ENCODE data around the gene PTGER1. TPM values are rescaled to one million over a fixed set of nuclear protein-coding genes. Genes with fewer than 3 reads are reported as not detected.

The PTGER1 gene
- total RNA-seq, 1 donor from 2014 or later = 0.56 TPM

GRCh38 chr19:14477418-14478112 is 2.4 kb upstream of the PTGER1 start:
- Mint-ChIP-seq H3K9me3 (no peaks in the 10 kb centered on the region), H3K4me1 (ENCODE audit: unreplicated experiment) (peaks cover 17% of the 10 kb centered on the region), H3K4me3 (no peak overlapping the region), H3K27me3 (peaks cover 3% of the 10 kb centered on the region), H3K36me3 (peaks cover 7% of the 10 kb centered on the region), H3K27ac (peak overlapping the region; percentile 93)
- DNase-seq (ENCODE audit: extremely low spot score, unreplicated experiment) = no peak
- TF ChIP-seq, protein P1, sequence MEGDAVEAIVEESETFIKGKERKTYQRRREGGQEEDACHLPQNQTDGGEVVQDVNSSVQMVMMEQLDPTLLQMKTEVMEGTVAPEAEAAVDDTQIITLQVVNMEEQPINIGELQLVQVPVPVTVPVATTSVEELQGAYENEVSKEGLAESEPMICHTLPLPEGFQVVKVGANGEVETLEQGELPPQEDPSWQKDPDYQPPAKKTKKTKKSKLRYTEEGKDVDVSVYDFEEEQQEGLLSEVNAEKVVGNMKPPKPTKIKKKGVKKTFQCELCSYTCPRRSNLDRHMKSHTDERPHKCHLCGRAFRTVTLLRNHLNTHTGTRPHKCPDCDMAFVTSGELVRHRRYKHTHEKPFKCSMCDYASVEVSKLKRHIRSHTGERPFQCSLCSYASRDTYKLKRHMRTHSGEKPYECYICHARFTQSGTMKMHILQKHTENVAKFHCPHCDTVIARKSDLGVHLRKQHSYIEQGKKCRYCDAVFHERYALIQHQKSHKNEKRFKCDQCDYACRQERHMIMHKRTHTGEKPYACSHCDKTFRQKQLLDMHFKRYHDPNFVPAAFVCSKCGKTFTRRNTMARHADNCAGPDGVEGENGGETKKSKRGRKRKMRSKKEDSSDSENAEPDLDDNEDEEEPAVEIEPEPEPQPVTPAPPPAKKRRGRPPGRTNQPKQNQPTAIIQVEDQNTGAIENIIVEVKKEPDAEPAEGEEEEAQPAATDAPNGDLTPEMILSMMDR (conservative IDR thresholded peaks at IDR 0.05) = no peak

- no peaks in the 10 kb centered on the region for H3K9me3 Mint-ChIP-seq
- peaks cover 3% of the 10 kb centered on the region for H3K27me3 Mint-ChIP-seq
These were observed 1.7 kb upstream of the PTGER1 start for GRCh38 chr19:14476673-14477401.

GRCh38 chr19:14476327-14476672 is 1.1 kb upstream of the PTGER1 start:
- H3K27ac Mint-ChIP-seq = peak overlapping the region; percentile 93
- TF ChIP-seq, protein P1 (conservative IDR thresholded peaks at IDR 0.05) = no peak
- H3K4me3 Mint-ChIP-seq = peak overlapping the region; percentile 64
- peaks cover 4% of the 10 kb centered on the region for H3K36me3 Mint-ChIP-seq
- peaks cover 3% of the 10 kb centered on the region for H3K27me3 Mint-ChIP-seq
- no peaks in the 10 kb centered on the region for H3K9me3 Mint-ChIP-seq
- DNase-seq (ENCODE audit: extremely low spot score, unreplicated experiment) = no peak
- peaks cover 17% of the 10 kb centered on the region for H3K4me1 Mint-ChIP-seq (ENCODE audit: unreplicated experiment)

More at GRCh38 chr19:14476673-14477401, 1.7 kb upstream of the PTGER1 start:
- H3K36me3 Mint-ChIP-seq = peaks cover 5% of the 10 kb centered on the region
- no peak for DNase-seq (ENCODE audit: extremely low spot score, unreplicated experiment)
- peak overlapping the region; percentile 93 for H3K27ac Mint-ChIP-seq
- TF ChIP-seq, protein P1 (conservative IDR thresholded peaks at IDR 0.05) = no peak
- H3K4me3 Mint-ChIP-seq = peak overlapping the region; percentile 64
- peaks cover 17% of the 10 kb centered on the region for H3K4me1 Mint-ChIP-seq (ENCODE audit: unreplicated experiment)

GRCh38 chr19:14474827-14475226 is 327 bp downstream of the PTGER1 start:
- Mint-ChIP-seq H3K27ac (peak overlapping the region; percentile 86), H3K36me3 (peaks cover 4% of the 10 kb centered on the region), H3K9me3 (no peaks in the 10 kb centered on the region), H3K4me3 (peak overlapping the region; percentile 44), H3K4me1 (ENCODE audit: unreplicated experiment) (peaks cover 17% of the 10 kb centered on the region), H3K27me3 (peaks cover 3% of the 10 kb centered on the region)
- TF ChIP-seq, protein P1 (conservative IDR thresholded peaks at IDR 0.05) = no peak
- no peak for DNase-seq (ENCODE audit: extremely low spot score, unreplicated experiment)

DNA sequence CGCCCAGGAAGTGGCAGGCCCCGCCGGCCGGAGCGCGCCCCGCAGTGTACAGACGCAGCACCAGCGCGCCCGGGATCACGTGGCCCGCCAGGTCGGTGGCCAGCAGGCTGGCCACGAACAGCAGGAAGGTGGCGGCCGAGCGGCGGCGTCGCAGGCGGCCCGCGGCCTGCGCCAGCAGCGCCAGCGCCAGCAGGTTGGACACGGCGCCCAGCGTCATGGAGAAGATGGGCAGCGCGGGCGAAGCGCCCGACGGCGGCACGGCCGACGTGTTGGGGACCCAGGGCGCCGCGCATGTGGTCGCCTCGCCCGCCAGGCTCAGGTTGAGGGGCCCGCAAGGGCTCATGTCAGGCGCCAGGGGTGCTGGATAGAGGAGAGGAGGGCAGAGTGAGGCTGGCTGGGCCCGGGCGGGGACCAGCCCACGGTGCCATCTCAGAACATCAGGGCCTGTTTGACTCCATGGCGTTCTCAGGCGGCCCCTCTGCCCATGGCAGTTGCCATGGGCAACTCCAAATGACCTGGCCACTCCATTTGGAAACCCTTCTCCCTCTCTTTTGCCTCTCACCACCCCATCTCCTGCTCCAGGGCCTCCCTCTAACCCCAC is 1.1 kb downstream of the PTGER1 start:
- H3K27ac Mint-ChIP-seq = peak overlapping the region; percentile 86

More for the DNA sequence above, 1.1 kb downstream of the PTGER1 start:
- TF ChIP-seq, protein P1 (conservative IDR thresholded peaks at IDR 0.05) = no peak
- Mint-ChIP-seq H3K27me3 (peaks cover 3% of the 10 kb centered on the region), H3K4me1 (ENCODE audit: unreplicated experiment) (peaks cover 17% of the 10 kb centered on the region), H3K36me3 (peaks cover 4% of the 10 kb centered on the region), H3K4me3 (peak overlapping the region; percentile 44), H3K9me3 (no peaks in the 10 kb centered on the region)
- no peak for DNase-seq (ENCODE audit: extremely low spot score, unreplicated experiment)
